Activated CD4-positive, alpha-beta T cell treated with anti-CD3 and anti-CD28 coated beads, Interleukin-2, amount 50 U/mL, for 16 hours (primary cell): Measurements from ENCODE around the gene KBTBD4.
"Not testable (repeated sequence)": the region's sequence is repeated elsewhere in the genome, so short reads cannot be mapped to it uniquely, and the experiment has no call there.

ENCODE experiments used
- DNase-seq: peaks from one replicate; pipeline ENCODE4 v3.0.0-alpha.2; 2020

The KBTBD4 gene

DNA sequence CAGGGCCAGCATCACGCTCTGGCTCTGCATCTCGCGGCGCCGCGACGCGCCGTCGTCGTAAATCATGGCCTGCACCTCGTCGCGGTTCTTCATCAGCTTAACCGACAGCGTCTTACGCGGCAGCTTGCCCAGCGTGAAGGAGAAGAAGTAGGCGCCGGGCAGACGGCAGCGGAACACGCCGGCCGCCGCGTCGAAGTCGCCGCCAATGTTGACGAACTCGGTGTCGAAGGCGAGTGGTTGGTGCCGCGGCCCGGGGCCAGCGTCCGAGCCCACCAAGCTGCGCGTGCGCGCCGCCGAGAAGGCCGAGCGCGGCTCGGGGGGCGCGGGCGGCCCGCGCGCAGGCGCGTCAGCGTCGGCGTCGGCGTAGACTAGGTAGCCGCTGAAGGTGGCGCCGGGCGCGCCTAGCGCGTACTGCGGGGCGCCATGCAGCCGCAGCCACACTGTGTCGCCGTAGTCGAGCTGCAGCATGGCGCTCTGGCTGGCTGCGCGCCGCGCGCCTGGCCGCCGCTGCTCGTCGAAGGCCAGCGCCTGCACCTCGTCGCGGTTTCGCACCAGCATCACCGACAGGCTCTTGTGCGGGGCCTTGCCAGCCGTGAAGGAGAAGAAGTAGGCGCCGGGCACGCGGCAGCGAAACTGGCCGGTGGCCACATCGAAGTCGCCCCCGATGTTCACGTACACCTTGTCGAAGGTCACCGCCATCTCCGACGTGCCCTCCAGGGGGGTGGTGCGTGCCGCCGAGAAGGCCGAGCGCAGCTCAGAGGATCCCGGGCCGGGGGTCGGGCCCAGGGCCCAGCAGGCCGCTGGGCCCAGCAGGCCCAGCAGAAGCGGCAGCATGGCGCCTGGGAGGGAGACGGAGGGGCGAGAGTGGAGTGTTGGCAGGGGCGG is 11.4 kb upstream of the KBTBD4 start:
- DNase-seq: no peak

DNA sequence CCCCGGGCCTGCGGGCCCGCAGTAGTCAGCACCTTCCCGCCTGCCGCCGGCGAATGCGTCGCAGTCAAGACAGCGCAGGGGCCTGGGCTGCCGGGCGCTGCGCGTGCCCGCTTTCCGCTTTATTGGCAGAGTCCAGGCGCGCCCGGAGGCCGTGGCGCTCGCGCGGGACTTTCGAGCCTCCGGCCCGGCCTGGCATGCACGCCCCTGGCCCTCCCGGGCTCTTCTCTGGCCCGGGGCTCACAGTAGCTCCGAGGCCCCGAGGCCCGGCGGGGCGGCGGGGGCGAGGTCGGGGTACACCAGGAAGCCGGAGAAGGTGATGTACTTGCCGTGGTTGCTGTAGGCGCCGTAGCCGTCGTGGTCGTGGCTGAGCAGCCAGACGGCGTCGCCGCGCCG is 10.8 kb upstream of the KBTBD4 start:
- DNase-seq: no peak

DNA sequence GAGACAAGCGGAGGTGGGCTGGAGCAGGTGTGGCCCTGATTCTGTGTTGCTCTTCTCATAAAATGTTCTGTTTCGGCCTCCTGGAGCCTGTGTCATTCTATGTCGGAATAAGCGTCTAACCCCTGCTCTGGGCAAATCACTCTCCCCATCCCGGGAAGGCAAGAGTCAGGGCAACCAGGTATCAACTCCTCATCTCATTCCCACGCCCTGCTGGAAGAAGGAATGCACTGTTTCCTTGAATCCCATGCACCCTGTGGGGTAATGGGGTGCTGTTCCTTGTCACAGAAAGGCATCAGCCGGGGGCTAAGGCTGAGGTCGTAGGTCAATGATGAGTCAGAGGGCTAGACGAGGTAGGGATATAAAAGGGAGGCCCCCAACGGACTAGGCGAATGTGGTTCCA is 10.3 kb upstream of the KBTBD4 start:
- no peak for DNase-seq

DNA sequence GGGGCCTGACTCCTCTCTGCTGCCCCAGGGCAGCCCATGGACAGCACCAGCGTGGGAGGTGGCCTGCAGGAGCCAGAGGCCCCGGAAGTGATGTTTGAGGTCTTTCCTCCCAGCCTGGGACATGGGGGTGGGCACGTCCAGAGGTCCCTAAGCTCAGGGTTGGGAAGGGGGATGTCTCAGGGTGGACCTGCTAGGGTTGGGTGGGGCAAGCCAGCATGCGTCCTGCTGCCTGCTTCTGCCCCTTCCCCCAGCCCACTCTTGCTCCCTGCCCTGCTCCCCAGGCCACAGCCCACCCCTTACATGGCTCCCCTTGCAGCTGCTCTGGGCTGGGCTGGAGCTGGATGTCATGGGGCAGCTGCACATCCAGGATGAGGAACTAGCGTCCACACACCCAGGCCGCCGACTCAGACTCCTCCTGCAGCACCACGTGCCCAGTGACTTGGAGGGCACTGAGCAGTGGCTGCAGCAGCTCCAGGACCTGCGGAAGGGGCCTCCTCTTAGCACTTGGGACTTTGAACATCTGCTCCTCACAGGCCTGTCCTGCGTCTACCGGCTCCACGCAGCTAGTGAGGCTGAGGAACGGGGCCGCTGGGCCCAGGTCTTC is 9.1 kb upstream of the KBTBD4 start:
- DNase-seq: no peak

DNA sequence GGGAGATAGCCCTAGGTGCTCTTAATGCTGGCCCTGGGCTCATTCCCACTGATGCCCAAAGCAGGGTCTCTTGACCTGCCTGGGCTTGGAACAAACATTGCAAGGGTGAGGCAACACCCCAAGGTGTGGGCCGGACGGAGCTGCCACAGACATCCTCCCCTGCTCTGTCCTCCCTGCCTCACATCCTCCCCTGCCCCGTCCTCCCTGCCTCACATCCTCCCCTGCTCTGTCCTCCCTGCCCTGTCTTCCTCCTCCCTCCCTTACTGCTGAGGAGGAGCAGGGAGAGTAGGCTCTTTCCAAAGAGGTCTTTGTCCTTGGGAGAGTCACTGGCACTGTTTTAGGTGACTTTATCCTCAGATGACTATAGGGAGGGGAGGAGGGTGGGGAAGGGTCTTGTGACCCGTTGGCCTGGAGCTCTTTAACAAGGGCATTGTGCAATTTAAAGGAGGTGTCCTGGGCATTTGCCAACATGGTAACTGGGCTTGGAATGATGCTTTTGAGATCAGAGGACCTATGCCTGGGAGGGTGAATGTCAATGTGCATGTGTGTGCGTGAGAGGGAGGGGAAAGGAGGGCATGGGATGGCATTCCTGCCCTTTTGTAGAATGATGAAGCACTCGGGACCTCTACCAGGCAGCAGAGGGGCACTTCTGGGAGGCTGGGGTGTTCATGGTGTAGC is 8.4 kb upstream of the KBTBD4 start:
- no peak for DNase-seq

DNA sequence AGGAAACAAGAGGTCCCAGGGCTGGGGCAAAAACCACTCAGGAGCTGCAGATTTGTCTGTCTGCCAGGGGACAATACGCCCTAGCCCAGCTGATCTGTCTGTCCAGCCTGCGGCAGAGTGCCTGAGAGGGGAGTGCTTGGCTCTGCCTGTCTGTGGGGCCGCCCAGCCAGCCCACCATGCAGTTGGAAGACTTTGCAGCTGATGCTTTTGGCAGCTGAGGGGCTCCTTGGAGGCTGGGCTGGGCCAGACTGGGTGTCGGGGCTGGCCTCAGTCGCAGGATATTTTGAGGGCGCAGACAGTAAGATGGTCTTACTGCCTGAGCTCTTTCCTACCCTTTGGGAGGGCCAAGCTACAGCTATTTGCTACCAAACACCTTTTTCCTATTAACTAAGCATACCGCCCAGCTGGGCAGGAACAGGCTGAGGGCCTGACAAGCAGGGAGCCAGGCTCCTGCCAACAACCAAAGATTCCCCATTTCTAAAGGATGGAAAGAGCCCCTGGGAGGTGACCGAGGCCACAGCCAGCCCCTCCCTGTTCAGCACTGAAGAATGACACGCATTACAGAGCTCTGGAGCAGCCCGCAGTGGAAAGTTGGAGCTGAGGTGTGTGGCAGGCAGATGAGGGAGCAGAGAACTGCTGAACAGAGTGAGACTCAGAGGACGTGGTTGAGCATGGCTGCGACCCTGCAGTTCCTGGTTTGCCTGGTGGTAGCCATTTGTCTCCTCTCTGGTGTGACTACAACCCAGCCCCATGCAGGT is 7.5 kb upstream of the KBTBD4 start, which contains the start of gene FAM180B:
Gene FAM180B (plus strand): TSS at position 581 of the 758 bp plus-strand sequence. CDS start 91 bp downstream, at position 672.
- no peak for DNase-seq

DNA sequence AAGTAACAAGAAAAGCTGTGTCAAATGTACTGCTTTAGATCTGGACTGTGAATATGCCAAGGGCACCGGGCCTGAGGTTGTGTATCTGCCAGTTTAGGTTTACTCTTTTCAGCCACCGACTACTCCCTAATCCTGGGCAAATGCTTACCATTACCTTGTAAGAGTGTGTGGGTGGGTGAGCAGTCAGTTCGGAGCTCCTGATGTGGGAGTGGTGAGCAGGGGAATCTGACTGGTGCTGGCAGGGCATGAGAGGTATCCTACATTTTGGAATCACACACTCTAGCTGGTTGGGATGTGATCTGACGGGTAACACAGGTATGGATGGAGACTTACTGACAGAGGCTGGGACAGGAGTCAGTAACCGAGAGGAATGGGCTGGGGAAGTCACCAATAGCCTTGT is 5.1 kb upstream of the KBTBD4 start:
- no peak for DNase-seq

DNA sequence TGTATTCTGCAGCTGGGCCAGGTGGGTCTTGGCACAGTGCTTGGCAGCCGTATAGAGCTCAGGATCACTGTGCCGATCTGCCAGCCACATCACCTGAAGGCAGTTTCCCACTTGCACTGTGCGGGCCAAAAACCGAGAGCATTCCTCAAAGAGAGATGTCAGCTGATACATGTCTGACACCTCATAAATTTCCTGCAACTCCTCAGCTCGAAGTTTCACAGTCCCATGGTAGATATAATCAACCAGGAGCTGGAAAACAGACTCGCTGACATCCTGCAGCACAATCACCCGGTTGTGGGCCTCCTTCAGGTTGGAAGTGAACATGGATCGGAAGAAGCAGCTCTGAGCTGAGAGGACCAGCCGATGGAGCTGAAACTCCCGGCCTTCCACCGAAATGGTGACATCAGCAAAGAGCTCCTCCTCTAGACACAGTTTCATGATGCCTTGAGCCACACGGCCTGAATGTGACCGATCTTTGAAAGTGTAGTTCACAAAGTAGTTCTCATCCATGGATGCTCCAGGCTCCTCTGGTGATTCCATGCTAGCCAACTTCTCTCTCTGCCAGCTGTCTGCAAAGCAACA is 1.2 kb downstream of the KBTBD4 start:
- DNase-seq: no peak

DNA sequence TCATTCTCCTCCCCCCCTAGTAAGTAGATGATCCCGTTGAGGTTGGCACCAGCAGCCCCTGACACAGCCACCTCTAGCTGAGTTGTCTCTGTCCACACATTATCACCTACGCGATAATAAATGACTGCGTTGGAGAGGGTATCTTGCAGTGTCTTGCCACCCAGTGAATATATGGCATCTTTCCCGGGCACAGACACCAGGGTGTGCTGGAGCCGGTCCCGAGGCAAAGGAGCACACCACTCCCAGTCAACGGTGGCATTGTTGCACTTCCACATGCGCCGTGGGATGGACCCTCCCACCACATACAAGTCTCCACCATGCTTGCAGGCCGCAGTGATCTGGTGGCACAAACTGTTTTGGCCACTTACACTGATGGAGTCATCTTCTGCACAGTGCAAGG is 5.4 kb downstream of the KBTBD4 start:
- no peak for DNase-seq

DNA sequence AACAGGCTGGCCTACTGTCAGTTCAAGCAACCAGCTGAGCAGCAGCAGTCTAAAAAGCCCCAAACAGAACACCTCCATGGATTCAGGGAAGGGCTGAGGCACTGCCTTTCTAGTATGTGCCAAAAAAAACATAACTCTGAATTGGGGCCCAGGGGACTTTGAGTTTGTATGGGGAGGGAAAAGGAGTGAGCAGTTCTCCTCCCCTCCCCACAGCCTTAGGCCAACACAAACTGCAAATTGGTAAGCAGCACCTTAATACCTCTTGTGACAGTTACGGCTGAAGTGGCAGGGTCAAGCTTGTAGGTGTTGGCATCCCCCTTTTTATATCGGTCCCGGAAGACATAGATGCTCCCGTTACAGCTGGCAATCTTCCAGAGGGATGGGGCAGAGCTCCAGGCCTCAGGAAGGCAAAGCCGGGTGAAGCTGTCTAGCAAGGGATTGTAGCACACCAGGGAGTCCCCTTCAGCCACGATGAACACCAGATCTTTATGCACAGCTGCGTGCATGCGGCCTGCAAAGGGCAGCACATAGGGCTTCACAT is 6.0 kb downstream of the KBTBD4 start:
- DNase-seq: no peak

DNA sequence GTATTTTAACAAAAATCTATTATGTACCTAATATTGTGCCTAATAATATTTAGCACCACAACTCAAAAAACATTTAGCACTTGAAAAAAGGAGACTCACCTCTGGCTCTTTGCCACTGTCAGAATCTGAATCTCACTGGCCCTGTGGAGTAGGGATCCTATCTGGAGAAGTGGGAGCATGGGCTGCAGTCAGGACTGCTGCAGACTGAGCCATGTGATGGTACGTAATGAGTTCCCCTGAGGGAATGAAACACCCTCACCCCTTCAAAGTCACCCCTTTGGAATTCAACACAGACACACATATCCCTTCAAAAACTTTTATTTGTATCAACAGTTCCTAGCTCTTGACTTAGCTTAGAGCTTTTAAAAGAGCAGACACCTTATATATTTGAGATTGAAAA is 6.9 kb downstream of the KBTBD4 start:
- DNase-seq: no peak

DNA sequence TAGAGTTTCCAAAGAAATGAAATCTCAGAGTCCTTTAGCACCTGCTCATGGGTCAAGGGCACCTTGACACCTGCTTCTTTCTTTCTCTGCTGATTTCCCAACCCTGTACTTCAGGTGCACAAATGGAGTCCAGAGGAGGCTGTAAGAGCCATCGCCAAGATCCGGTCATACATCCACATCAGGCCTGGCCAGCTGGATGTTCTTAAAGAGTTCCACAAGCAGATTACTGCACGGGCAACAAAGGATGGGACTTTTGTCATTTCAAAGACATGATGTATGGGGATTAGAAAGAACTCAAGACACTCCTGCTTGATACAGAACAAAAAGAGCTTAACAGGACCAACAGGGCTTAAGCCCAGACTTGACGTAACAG is 7.4 kb downstream of the KBTBD4 start:
- DNase-seq: no peak

DNA sequence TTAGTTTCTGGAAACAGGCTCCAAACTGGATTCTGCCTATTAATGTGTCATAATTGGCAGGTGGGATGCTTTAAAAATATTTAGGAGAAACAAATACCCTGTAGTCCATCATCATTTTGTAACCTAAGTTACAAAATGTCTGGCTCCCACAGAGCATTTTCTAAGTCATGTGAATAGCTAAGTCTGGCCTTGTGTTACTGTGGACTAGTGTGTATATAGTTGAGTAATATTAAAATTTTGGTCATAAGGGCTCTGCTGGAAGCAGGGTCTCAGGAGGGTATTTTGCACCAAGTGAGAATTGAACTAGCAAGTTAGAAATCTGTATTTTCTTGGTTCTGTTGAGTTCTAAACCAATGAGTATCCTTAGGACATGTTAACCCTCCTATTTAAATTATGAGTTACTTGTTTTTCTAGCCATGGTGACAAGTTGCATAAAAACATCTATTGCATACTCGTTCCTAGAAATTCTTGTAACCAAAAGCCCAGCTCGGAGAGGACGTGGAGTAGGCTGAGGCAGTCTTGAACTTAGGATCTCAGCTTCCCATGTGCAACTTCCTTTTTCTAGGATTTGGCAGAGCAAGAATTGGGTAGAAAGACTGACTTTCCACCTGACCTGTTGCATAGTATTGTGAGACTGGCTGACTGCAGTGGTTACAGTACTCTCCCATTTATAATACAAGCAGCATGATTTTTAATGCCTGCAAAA is 8.0 kb downstream of the KBTBD4 start:
- DNase-seq: no peak

DNA sequence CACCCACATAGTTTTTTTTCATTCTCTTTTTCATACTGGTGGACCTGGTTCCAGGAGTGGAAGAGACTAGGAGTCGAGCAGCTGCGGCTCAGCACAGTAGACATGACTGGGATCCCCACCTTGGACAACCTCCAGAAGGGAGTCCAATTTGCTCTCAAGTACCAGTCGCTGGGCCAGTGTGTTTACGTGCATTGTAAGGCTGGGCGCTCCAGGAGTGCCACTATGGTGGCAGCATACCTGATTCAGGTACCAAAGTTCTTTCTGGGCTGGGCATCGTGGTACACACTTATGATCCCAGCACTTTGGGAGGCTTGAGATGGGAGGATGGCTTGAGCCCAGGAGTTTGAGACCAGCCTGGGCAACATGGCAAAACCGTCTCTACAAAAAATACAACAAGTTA is 9.1 kb downstream of the KBTBD4 start:
- DNase-seq: no peak

DNA sequence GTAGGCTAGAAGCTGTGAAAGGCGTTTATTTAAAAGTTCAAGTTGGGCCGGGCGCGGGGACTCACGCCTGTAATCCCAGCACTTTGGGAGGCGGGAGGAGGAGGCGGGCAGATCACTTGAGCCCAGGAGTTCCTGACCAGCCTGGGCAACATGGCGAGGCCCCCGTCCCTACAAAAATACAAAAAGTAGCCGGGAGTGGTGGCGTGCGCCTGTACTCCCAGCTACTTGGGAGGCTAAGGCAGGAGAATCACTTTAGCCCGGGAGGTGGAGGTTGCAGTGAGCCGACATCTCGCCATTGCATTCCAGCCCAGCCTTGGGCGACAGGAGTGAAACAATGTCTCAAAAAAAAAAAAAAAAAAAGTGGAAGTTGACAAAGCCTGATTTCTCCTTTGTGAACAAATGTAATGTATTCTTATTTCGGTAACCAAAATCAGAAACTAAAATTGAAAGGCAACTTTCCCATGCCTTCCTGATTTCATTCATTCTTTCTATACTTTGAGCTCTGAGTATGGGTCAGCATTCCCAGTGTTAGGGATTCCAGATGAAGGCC is 12.5 kb downstream of the KBTBD4 start:
- no peak for DNase-seq

DNA sequence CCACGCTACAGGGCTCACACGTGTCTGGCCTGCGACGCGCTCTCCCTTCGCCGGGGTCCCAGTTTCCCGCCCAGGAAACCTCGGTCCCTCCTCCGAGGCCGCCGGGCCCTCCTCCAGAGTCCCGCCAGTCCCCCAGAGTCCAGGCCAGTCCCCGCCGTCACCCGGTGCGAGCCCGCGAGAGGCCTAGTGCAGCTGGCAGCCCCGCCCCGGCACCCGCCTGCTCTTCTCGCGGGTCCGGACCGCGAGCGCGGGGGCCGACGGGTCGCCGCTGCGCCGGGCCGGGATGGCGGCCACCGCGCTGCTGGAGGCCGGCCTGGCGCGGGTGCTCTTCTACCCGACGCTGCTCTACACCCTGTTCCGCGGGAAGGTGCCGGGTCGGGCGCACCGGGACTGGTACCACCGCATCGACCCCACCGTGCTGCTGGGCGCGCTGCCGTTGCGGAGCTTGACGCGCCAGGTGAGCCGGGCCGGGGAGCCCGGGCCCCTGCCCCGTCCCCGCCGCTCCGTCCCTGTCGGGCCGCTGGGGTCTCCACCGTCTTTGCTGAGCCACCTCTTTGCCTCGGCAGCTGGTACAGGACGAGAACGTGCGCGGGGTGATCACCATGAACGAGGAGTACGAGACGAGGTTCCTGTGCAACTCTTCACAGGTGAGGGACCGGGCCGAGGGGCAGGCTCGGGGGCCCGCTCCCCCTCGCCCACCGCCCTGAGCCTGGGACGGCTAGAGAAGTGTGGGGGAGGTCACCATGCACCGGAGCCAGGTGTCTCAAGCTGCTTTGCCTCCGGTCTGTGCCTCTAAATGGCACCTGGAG is 13.2 kb downstream of the KBTBD4 start, which contains the start of gene PTPMT1:
Gene PTPMT1 (plus strand): TSS at position 260 of the 809 bp plus-strand sequence. CDS start 24 bp downstream, at position 284.
- DNase-seq: peak; percentile 77

DNA sequence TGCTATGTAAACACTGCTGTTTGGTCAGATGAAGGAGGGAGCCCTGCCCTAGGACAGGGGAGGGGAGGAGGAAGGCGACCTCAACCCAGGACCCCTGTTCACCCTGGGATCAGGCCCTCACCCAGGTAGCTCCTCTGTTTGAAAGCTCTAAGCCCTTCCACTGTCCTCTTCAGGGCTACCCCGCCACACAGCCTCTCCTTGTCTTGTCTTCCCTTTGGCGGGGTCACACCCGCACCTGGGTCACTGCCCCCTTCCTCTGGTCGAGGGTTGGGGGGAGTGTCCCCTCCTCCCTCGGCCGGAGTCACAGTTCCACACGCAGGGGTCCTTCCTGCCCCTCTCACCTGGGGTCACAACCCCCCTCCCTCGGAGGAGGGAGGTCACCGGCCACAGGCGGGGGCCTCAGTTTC is 13.8 kb downstream of the KBTBD4 start:
- no peak for DNase-seq

DNA sequence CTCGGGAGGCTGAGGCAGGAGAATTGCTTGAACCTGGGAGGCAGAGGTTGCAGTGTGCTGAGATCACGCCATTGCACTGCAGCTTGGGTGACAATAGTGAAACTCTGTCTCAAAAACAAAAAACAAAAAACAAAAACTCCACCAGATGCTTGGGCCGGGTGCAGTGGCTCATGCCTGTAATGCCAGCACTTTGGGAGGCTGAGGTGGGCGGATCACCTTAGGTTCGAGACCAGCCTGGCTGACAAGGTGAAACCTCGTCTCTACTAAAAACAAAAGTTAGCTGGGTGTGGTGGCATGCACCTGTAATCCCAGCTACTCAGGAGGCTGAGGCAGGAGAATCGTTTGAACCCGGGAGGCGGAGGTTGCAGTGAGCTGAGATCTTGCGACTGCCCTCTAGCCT is 14.4 kb downstream of the KBTBD4 start:
- not testable (repeated sequence) for DNase-seq

DNA sequence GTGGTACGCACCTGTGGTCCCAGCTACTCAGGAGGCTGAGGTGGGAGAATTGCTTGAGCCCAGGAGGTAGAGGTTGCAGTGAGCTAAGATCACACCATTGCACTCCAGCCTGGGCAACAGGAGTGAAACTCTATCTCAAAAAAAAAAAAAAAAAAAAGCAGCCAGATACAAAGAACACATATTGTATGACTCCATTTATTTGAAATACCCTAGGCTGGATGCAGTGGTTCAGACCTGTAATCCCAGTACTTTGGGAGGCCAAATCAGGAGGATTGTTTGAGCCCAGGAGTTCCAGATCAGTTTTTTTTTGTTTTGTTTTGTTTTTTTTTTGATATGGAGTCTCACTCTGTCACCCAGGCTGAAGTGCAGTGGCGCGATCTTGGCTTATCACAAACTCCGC is 16.4 kb downstream of the KBTBD4 start:
- not testable (repeated sequence) for DNase-seq

DNA sequence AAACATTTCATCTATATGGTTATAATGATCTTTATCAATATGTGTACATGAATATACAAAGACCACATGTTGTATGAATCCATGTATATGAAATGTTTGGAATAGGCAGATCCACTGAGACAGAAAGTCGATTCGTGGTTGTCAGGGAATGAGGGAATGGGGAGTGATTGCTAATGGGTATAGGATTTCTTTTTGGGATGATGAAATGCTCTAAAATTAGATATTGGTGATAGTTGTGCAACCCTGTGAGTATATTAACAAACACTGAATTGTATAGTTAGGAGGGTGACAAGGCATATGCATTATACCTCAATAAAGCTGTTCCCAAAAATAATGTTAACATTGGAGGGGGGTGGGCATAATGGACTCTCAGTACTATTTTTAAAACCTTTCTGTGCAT is 18.3 kb downstream of the KBTBD4 start:
- no peak for DNase-seq
